ENCODE results near the gene RASSF5. TPM values are rescaled to one million over a fixed set of nuclear protein-coding genes. Genes with fewer than 3 reads are reported as not detected.

RASSF5 gene
- total and polyA plus RNA-seq, 9 of the 15 experiments (the other 6 are each of a cell fraction or from before 2014, with no cell fraction given) = 6.1 to 41.0 (median 25.2) TPM

GRCh38 chr1:206464456-206464964 is 42.8 kb upstream of the RASSF5 start (continued):
- 0 out of 4 replicates have a peak, but pooled peaks have one; percentile 30 to 45 for TF ChIP-seq FOXK2 (conservative IDR thresholded peaks at IDR 0.05 in 1 of 2, IDR thresholded peaks at IDR 0.05 in 1 of 2; ENCODE audit: low read depth in 2 of 2)
- TF ChIP-seq ZNF318 (IDR thresholded peaks at IDR 0.05; ENCODE audit: borderline replicate concordance in 1 of 2, low read depth in 1 of 2) = no peak
- TF ChIP-seq C11orf30 (IDR thresholded peaks at IDR 0.05; ENCODE audit: low read depth) = peak; percentile 87
- no peak for TF ChIP-seq PKNOX1 (IDR thresholded peaks at IDR 0.05)
- TF ChIP-seq MAFK (IDR thresholded peaks at IDR 0.05; ENCODE audit: low read length) = peak; percentile 82
- TF ChIP-seq ZSCAN32 (CRISPR knock-in tag; IDR thresholded peaks at IDR 0.05) = no peak
- TF ChIP-seq ZC3H4 (CRISPR knock-in tag; IDR thresholded peaks at IDR 0.05; ENCODE audit: borderline replicate concordance) = no peak
- TF ChIP-seq ATF7 (IDR thresholded peaks at IDR 0.05) = no peak
- no peak for TF ChIP-seq E2F8 (IDR thresholded peaks at IDR 0.05; ENCODE audit: low read depth, partially characterized antibody)
- peak; percentile 71 for TF ChIP-seq FOXJ2 (tag; IDR thresholded peaks at IDR 0.05)
- TF ChIP-seq PYGO2 (tag; IDR thresholded peaks at IDR 0.05) = no peak
- no peak for TF ChIP-seq PHB2 (IDR thresholded peaks at IDR 0.05; ENCODE audit: low read depth)
- TF ChIP-seq ZNF316 (IDR thresholded peaks at IDR 0.05) = peak; percentile 92
- 0 out of 2 replicates have a peak, but pooled peaks have one; percentile 41 for TF ChIP-seq SMARCA4 (IDR thresholded peaks at IDR 0.05)
- no peak for TF ChIP-seq SREBF2 (CRISPR knock-in tag; IDR thresholded peaks at IDR 0.05)
- TF ChIP-seq NFE2 (IDR thresholded peaks at IDR 0.05; ENCODE audit: low read depth) = peak; percentile 89

Data from K562 (cell line).